Posterior cingulate gyrus (tissue), 11 donors: Measurements from ENCODE around the gene ZNF74.

Source experiments
- DNase-seq, 10 donors: peaks; one replicate each; pipeline versions ENCODE4 v3.0.0 to v3.0.0-alpha.2; 2020 to 2021; ENCODE audit warnings: mixed read lengths in 3 of 10
- intact Hi-C: fragments of 100-400 bp; cut with DNase I; formaldehyde crosslinking; loops from one replicate; pipeline ENCODE4 v1.15.1; 2023

The ZNF74 gene

GRCh38 chr22:20430101-20430719 lies 36.3 kb downstream of the ZNF74 start:
- intact Hi-C loops = no loop called here
- peak in 2 of 10 donors; percentile 60 to 83 for DNase-seq

DNA sequence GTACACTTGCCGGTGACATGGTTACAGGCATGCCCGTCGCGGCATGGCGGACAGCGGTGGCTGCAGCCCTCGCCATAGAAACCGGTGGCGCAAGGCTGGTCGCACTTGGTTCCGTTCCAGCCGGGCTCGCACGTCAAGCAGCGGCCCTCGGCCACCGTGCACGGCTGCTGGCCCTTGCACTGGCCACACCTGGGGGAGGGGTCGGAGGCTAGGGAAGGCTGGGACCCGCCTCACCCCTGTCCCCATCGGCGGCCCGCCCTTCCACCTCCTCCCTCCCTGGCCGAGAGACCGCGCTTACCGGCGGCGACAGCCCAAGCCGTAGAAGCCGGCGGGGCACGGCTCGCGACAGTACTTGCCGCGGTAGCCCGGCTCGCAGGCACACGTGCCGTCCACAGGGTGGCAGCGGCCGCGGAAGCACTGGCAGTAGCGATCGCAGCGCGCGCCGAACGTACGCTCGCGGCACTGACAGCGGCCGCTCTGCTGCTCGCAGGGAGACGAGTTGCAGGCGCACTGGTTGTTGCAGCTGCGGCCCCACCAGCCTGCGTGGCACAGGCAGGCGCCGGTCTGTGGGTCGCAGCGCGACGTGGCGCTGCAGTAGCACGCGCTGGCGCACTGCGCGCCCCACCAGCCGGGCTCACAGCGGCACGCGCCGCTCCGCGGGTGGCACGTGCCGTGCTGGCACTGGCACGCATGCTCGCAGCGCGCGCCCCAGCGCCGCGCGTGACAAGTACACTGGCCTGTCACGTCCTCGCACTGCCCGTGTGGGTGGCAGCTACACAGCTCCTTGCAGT lies 37.0 kb downstream of the ZNF74 start:
- intact Hi-C loops = no loop called here
- DNase-seq = peak in 2 of 10 donors; percentile 84 to 92

DNA sequence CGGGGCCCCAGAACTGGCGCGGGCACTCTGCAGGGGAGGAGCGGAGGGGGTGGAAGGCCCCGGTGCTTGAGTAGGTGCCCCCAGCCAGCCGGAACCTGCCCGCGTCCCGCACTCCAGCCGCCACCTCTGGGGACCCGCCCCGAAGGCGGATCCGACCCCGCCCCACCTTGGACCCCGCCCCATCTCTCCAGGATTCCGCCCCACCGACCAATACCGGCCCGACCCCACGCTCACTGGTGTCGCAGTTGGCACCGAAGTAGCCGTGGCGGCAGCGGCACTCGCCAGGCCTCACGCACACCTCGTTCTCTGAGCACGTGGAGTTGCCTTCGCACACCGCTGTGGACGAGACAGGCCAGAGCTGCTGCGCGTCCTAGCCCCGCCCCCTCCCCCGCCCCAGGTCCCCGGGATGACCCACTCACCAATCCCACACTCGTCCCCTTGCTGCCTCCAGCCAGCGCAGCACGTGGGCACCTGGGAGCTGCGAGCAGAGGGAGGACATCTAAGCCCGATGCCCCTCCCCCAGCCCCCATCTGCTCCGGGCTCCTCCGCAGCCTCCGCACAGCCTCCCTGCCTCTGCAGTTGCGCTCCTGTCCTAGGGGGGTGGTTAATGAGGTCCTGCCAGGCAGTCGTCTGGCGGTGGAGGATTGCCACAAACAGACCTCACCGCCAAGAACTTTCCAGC lies 37.7 kb downstream of the ZNF74 start:
- intact Hi-C loops = no loop called here

GRCh38 chr22:20432244-20432686 lies 38.3 kb downstream of the ZNF74 start:
- intact Hi-C loops = no loop called here
- peak in 2 of 10 donors; percentile 12 to 74 for DNase-seq

More for the DNA sequence above, 37.7 kb downstream of the ZNF74 start:
- DNase-seq = peak in 2 of 10 donors; percentile 71 to 72

DNA sequence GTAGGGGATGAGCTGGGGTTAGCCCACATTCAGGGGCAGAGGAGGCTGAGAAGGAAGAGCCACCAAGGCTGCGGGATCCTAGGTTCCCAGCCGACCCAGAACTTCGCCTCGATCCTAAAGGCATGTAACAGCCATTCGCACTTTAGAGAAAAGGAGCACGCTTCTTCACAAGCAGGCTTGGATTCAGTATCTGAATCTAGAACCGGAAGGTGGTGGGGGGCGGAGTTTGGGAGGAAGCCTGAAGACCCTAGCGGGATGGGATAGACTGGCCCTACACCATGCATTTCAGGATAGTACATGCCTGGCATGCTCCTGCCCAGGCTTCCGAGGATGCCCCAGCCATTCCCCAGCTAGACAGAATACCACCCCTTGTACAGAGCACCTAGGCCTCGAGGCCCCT lies 39.2 kb downstream of the ZNF74 start:
- DNase-seq = peak in 2 of 10 donors; percentile 31 to 59
- intact Hi-C loops = no loop called here

DNA sequence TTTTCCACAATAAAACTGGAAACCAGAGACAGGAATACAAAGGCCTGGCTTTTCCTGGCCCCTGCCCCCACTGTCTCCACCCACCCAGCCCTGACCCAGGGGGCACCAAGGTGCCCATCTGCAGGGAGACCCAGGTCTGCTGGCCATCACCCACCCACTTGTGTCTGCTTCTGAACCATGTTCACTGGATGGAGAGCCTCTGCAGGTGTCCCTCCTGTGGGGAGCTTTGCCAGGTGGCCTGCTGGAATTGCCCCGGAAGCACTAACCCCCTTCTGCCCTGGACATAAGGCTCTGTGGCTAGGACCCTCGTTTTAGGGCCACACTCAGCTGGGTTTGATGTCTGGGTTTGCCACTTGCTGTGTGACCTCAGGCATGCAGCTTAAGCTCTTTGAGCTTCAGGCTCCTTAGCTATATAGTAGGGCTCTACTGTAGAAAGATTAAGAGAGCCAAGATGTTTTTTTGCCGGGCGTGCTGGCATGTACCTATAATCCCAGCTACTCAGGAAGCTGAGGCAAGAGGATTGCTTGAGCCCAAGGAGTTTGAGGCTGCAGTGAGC lies 39.8 kb downstream of the ZNF74 start:
- DNase-seq = peak in 2 of 10 donors; percentile 29 to 47
- intact Hi-C loops = no loop called here

- DNase-seq = peak in 2 of 10 donors; percentile 47 to 76
- intact Hi-C loops = no loop called here
Measured at GRCh38 chr22:20434264-20434751, 40.4 kb downstream of the ZNF74 start.

DNA sequence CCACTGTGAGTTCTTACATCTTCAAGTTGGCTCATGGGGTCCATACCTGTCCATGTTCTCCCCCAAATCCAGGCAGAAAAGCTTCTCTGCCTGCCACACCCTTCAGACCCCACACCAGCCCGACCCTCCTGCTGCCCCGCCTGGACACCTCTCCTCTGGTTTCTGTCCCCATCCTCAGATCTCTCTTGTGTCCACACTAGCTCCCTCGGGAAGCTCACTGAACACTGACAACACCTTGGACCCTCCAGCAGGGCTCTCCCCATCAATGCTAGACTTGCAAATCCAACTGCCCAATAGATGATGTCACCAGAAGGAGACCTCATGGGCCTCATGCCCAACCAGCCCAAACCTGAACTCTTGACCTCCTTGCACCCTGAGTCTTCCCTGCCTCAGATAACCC lies 40.8 kb downstream of the ZNF74 start:
- peak in 2 of 10 donors; percentile 22 to 50 for DNase-seq
- intact Hi-C loops = no loop called here

GRCh38 chr22:20435436-20436306 lies 41.7 kb downstream of the ZNF74 start:
- DNase-seq = peak in 2 of 10 donors; percentile 18 to 81
- intact Hi-C loops = no loop called here

DNA sequence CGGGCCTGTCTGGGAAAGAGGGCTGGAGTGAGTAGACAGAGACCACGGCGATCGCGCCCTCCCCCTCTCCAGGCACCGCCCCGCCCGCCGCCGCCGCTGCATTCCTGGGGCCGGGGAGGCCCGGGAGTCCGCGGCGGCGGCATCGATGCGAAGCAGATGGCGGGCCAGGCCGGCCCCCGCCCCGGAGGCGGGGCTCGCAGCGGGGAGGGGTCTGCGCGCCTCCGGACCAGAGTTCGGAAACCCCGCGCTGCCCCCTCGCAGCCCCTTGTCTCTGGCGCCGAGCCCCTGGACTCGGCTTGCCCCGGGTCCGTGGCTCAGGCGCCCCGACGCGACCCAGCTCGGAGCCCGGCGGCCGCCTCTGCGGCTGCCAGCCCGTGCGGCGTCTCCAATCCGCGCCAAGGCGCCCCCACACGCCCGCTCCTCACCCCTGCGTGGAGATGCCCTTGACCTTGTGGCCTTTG lies 42.4 kb downstream of the ZNF74 start:
- intact Hi-C loops = no loop called here
- peak in 1 of 10 donors; percentile 47 for DNase-seq

DNA sequence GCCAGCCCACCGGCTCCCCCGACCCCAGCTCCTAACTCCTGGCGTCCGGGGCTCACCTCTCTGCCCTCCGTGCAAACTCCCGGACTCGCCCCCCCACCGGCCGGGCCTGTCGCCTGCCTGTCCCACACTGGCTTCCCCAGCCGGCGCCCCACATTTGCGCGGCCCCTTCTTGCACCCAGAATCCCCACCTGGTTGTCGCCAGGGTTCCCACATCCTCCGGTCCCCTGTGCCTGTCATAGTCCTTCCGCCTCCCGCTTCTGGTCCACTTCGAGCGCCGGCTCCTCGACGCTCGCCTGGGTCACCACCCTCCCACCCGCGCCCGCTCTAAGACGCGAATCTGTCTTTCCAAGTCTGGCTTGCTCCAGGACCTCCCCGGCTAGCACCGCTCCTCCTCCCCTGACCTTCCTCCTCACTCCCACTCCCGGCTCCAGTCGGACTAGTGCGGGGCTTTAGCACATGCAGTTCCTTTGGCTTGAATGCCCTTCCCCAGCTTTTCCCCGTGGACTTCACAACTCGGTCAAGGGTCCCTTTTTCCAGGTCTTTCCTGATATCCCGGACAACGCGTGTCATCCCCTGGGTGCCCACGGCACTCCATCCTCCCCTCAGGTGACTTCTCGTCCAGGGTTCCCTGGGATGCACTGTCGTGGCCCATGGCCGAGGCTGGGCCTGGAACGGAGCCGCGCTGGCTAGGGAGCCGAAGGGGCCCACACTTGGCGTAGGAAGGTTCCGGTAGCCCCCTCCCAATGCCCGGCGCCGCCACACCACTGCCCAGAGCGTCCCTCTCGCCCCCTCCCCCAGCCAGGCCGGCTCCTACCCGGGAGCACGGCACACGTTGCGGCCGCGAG lies 43.0 kb downstream of the ZNF74 start:
- peak in 2 of 10 donors; percentile 77 to 82 for DNase-seq
- intact Hi-C loops = no loop called here

DNA sequence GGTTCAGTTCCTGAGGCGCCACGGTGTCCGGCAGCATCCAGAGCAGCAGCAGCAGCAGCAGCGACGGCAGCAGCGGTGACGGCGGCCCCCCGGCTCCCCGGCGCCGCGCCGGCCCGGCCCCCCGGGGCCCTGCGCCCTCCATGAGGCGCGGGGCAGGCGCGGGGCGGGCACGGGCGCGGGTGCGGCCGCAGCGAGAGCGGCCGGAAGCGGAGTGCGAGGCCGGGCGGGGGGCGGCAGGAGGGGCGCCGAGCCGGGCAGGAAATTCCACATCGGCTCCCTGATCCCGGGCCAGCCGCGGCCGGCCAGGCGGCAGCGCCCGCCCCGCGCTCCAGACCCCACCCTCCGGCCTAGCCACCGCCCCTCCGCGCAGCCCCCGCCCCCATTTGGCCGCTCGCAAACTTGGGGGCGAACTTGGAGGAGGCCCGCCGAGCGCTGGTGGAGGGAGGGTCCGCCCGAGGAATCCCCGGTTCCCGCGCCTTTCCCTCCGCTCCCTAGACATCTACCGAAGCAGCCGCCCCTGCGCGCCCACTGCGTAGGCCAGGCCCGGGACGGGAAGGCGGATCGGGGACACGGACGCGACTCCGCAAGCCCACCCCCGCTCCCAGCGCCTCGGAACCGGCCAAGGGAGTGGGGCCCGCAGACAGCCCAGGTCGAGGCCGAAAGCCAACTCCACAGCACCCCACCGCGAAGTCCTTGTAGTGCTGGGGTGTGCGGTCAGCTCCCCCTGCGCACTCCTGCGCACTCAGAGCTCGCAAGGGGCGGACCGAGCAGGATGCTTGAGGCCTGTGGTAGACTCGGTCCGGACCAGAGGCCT lies 43.9 kb downstream of the ZNF74 start, which contains the start of gene SCARF2:
Gene SCARF2 (minus strand): TSS at position 213 of the 814 bp plus-strand sequence. CDS start 71 bp downstream, at position 142.
- intact Hi-C loops = no loop called here
- peak in 2 of 10 donors; percentile 69 to 81 for DNase-seq

GRCh38 chr22:20438427-20438677 lies 44.4 kb downstream of the ZNF74 start:
- intact Hi-C loops = no loop called here
- DNase-seq = peak in 1 of 10 donors; percentile 71

GRCh38 chr22:20438678-20439492 lies 44.9 kb downstream of the ZNF74 start:
- DNase-seq = peak in 2 of 10 donors; percentile 63 to 77

GRCh38 chr22:20439556-20439927 lies 45.6 kb downstream of the ZNF74 start:
- intact Hi-C loops = no loop called here
- DNase-seq = no peak

More at GRCh38 chr22:20438678-20439492, 44.9 kb downstream of the ZNF74 start:
- intact Hi-C loops = no loop called here

DNA sequence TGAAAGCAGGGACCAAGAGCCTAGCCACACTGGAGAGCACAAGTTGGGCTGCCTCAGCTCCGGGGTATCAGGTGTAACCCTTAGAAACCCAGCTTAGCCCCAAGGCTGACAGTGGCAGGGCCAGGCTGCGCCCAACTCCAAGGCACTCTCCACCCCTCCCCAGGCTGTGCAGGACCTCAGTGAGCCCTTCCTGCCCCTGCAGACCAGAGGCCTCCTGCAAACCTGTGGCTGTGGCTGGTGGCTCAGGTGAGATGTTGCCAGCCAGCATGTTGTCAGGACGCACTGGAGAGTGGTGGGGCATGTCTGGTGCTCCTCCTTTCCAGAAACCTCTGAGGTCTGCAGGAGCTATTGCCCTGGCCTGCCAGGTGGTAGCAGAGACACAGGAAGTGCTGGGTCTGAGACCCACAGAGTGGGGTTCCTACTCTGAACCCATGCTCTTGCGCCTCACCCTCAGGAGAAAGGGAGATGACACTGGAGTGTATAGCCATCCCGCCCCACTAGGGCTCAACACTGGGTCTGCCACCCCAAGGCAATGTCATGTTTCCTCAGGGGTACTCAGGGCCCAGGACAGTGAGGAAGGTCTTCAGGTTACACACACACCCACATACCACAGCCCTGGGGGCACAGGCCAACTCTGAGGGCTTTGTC lies 46.1 kb downstream of the ZNF74 start:
- peak in 2 of 10 donors; percentile 41 to 50 for DNase-seq
- intact Hi-C loops = no loop called here
